Middle frontal gyrus (tissue), 1 donor: ENCODE measurements around the gene EVA1C.
"Not testable (repeated sequence)": the region's sequence is repeated elsewhere in the genome, so short reads cannot be mapped to it uniquely, and the experiment has no call there.

Experiments used
- DNase-seq: peaks from one replicate; pipeline ENCODE4 v3.0.0-alpha.2; 2015; ENCODE audit warnings: low spot score; ENCODE audit errors: extremely low spot score

The EVA1C gene

DNA sequence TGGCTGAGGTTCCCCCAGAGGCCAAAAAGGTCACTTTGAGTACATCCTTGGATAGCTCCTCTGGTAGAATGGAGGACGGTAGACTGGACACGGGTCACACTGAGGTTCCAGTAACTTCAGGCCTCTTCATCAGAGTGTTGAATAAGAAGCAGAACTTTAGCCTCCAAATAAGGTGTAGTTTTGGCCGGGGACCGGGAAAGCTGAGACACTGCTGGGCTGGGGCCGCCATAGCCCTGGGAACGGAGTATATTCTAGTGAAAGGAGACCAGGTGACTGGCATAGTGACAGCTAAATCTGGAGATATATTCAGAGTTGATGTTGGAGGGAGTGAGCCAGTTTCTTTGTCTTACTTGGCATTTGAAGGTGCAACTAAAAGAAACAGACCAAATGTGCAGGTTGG lies 84.1 kb downstream of the EVA1C start:
- DNase-seq: no peak

DNA sequence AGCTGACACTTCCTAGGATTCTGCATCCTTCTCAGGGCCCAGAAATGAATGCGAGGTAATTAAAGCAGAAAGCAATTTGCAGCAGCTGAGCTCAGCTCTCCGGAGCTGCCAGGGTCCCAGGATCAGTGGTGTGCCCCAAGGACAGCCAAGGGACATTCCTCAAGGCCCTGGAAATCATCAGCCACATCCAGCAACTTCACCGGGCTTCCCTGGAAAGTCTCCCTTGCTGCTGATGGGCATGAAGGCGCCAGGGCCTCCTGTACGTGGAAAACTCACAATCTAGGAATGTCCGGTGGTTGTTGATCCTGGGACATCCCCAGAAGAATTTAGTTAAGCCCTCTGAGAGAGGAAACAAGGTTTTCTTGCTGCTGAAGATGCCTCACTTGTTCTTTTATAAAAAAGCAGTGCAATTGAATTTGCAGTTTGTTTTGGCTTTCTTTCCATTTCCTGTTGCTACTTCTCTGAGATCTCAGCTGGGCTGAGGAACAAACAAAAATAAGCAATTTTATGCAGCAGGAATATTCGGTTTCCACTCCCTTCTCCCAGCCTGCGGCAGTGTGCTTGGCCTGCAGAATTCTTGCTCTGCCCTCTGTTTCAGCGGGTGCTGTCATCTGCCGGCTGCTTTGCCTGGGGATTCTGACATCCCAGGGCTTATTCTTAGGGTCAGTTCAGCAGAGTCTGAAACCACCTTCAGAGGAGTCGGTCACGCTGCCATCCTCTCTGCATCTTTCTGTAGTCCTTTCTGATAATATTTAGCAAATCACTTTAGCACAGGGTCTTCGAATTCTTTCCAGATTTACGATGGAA lies 86.9 kb downstream of the EVA1C start:
- DNase-seq: no peak

GRCh38 chr21:32503641-32504040 lies 91.1 kb downstream of the EVA1C start:
- not testable (repeated sequence) for DNase-seq

GRCh38 chr21:32505767-32506166 lies 93.3 kb downstream of the EVA1C start:
- DNase-seq: not testable (repeated sequence)

DNA sequence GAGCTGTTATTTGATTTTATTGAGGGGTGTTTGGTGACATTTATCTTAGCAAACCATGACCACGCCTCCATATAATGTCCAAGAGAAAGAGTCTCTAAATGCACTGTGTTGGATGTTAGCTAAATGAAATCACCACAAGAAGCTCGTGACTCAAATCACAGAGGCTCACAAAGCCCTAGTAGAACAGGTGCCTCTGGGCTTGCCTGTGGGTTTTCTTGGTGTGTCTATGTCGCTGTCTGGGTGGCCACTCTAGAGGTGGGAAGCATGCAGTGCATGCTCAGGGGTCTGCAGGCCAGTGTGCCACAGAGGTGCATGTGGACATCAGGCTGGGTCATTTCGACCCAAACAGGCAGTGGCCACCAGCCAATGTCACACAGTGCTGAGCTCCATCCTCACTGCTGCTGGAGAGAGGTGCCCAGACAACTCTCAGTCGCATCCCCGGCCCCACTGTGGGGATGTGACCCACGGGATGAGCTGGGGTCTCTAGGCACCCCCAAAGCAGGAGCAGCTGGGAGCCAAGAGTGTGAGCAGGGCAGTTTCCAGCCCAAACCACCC lies 94.0 kb downstream of the EVA1C start:
- not testable (repeated sequence) for DNase-seq

GRCh38 chr21:32507342-32507919 lies 94.9 kb downstream of the EVA1C start:
- no peak for DNase-seq

DNA sequence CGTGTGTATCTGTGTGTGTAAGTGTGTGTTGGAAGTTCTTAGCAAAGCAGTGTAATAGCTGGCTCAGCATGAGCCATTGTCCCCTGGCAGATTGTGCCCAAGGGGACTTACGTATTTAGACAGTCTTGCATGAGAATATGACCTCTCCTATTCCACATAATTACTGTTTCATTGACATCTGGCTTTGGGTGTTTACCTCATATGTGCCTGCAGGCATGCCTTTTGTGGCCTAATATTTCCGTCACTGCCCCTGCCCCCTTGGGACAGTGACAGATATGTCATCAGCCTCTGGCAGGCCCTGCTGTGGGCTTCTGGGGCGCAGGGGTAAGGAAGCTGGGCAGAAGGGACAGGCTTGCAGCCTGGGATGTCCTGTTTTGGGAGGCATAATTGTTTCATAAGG lies 95.5 kb downstream of the EVA1C start:
- DNase-seq: not testable (repeated sequence)

- no peak for DNase-seq
Measured at GRCh38 chr21:32508558-32508957, 96.1 kb downstream of the EVA1C start.

DNA sequence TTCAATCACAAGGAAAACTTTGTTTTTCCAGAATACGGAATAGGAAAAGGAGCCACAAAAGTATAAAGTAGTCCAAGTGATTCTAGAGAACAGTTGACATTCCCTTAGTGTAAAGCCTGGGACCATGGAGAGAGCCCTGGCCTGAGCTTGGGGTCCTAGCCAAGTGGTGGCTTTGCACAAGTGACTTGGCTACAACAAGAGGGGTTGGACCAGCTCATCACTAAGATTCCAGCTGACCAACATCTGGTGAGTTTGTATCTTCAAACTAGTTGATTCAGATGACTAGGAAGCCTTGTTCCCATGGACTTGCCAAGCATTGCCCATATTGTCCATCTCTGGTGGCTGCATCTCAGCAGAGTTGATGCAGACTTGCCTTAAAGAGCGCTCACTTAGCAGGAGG lies 96.5 kb downstream of the EVA1C start:
- not testable (repeated sequence) for DNase-seq

GRCh38 chr21:32514275-32515055 lies 102.0 kb downstream of the EVA1C start:
- no peak for DNase-seq

DNA sequence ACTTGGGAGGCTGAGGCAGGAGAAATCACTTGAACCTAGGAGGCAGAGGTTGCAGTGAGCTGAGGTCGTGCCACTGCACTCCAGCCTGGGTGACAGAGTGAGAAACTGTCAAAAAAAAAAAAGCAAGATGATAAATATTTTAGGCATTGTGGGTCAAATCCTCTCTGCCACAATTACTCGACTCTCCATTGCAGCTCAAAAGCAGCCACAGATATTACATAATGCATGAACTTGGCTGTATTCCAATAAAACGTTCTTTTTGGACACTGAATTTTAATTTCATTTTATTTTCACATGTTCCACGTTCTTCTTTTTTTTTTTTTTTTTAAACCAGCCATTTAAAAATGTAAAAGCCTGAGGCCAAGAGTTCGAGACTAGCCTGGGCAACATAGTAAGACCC lies 103.4 kb downstream of the EVA1C start:
- DNase-seq: no peak

- DNase-seq: no peak
Measured at GRCh38 chr21:32516756-32517649, 104.5 kb downstream of the EVA1C start.

DNA sequence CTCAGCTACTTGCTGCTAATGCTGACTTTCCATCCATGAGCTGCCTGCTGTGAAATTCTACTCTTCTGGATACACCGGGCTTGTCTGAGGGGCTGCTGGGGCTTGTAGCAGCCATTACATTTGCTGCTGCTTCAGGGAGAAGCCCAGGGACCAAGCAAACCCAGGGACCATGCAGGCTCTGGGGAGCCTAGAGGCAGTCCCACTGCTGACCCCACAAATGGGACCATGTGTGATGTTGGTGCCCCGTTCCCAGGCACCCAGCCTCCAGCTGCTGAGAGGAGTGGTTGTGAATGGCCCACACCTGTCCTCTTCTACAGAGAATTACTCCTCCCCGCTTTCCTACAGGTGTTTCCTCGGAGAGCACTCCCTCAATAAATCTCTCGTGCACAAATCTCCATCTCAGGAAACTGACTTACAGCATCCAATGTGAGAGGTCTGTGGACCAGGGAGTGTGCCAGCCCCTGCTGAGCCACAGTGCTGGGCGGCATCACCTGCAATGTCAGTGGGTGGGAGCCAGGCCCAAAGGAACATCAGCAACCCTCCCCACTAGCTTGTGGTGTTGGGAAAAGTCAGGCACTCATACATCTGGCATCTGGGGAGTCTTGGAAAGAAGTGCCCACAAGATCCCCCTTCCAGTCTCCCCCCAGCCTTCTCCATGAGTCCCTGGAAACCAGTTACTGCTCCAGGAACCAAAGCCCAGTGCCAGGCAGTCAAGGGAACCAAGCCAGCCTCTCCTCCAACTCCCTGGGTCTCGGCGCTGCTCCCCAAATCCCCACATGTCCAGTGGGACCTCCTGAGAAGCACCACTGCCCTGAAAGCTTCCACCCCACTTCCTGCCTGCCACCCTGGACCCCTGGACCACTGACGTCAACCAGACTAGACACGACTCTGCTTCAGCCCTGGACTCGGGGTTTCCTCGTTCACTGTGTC lies 107.7 kb downstream of the EVA1C start:
- no peak for DNase-seq

DNA sequence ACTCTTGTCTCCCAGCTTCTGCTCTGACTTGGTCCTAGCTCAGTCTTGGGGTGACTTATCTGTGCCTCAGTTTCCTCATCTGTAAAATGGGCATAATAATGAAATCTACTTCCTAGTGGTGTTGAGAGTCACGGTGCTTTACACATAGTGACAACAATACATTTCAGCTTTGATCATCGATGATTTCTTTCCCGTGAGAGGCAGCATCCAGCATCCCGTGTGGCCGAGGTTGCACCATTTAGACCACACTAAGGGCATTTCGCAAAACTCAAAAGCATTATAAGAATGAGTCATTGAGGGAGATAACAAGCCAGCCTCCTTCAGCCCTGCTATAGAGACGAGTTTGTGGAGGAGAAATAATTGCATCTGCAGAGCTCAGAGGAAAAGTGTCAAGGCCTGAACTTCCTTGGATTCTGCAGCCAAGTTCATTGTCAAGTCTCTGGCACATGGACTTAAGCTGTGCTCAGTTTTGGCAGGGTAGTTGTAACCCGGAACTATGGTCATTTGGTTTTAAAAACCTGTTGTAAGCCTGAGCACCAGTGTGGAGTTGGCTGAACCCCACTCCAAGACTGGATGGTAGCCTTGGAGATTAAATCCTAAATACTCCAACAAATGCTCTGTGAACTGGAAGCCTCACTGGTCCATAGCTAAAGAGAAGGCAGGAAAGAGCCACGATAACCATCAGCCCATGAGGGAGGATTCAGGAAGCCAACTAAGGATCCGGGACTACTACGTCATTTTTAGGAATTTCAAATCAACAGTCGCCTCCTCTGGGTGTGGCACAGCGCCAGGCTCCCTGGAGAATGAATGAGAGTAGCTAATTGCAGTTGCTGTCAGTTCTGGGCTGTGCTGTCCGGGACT lies 108.6 kb downstream of the EVA1C start:
- no peak for DNase-seq

DNA sequence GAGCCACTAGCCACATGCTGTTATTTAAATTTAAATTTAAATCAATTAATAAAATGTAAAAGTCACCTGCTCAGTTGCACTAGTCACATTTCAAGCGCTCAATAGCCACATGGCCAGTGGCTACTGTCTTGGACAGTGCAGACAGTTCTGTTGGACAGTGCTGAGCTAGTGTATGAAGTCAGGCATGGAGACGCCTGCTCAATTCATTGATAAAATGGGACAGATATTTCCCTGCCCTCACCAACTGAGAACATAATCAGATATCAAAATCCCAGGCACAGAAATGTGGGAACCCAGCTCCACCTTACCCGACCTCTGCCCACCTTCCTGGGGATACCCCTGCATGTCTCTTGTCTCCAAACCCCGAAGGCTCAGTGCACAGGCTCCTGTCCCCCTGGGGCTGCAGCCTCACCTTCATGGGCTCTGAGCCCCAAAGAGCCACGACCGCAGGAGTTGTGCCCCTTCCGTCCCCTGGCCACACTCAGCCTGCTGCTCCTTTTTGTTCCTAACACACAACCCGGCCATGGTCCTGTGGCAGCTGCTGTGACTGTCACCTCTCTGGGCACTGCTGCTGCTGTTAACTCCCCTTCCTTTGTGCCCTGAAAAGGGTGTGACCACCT lies 109.3 kb downstream of the EVA1C start:
- DNase-seq: no peak

- no peak for DNase-seq
Measured at GRCh38 chr21:32523463-32523862, 111.0 kb downstream of the EVA1C start.

DNA sequence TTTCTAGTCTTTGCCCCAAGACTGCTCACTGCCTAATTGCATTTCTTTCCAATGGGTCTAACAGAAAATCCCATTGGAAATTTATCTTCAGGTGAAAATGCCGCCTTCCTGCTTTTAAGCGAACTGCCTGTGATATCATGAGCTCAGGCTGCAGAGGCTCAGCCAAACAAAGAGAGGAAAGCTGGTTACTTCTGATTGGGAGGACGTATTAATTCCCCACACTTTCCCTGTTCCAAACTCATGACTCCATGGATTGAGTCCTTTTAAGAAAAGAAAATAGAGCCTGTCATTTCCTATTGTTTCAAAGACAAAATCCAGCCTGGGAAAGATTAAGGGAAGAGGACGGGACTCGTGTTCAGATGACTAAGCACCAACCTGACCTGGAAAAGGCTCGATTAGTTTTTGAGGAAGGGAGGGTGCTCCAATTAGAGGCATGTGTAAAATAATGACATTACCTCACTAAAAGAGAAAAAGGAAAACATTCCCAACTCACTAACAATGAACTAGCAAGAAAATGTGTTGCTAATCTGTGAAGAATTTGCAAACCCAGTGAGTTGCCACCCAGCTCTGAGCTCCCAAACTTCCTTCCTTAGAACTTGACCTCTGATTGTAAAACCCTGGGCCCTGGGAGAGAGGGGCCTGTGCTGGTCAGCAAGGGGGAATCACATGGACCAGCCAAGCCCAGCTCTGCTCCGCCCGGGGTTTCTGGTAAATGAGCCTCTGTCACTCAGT lies 111.6 kb downstream of the EVA1C start:
- no peak for DNase-seq

DNA sequence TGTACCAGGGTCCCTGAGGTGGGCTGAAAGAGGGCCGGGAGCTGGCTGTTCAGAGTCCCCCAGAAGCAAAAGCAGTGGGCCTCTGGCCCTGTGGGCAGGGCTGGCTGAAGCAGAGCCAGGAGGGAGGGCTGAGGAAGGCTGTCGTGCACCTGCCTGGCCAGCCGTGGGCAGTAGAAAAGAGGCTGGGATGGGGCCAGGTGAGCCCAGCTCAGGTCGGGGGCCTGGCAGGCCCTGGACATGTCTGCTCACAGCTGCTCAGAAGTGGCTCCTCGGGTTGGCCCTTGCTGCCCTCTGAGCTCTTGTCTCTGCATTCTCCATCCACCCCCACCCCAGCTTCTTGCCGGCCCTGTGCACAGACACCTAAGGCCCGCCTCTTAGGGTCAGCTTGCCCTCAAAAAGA lies 112.8 kb downstream of the EVA1C start:
- DNase-seq: no peak
